GM12875 (cell line): ENCODE measurements around the gene TBC1D9.

Source experiments
- H3K4me3 ChIP-seq: one replicate; pipeline ENCODE4 v1.5.1; 2011; ENCODE audit warnings: low read depth, low read length, control low read depth
- TF ChIP-seq, protein P1 (sequence below): IDR thresholded peaks from 2 replicates; pipeline ENCODE4 v1.5.1; 2011; ENCODE audit warnings: low read depth, mild to moderate bottlenecking, control low read depth, inconsistent platforms, low read length, moderate library complexity, borderline replicate concordance; ENCODE audit not compliant: insufficient read depth

TBC1D9 gene

GRCh38 chr4:140654495-140654814, 101.7 kb downstream of the TBC1D9 start:
- H3K4me3 ChIP-seq: no peak overlapping the region
- TF ChIP-seq, protein P1, sequence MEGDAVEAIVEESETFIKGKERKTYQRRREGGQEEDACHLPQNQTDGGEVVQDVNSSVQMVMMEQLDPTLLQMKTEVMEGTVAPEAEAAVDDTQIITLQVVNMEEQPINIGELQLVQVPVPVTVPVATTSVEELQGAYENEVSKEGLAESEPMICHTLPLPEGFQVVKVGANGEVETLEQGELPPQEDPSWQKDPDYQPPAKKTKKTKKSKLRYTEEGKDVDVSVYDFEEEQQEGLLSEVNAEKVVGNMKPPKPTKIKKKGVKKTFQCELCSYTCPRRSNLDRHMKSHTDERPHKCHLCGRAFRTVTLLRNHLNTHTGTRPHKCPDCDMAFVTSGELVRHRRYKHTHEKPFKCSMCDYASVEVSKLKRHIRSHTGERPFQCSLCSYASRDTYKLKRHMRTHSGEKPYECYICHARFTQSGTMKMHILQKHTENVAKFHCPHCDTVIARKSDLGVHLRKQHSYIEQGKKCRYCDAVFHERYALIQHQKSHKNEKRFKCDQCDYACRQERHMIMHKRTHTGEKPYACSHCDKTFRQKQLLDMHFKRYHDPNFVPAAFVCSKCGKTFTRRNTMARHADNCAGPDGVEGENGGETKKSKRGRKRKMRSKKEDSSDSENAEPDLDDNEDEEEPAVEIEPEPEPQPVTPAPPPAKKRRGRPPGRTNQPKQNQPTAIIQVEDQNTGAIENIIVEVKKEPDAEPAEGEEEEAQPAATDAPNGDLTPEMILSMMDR: no peak

GRCh38 chr4:140653718-140654494, 102.3 kb downstream of the TBC1D9 start:
- TF ChIP-seq, protein P1: no peak
- no peak overlapping the region for H3K4me3 ChIP-seq

GRCh38 chr4:140652601-140653000, 103.6 kb downstream of the TBC1D9 start:
- TF ChIP-seq, protein P1: no peak

GRCh38 chr4:140648716-140649308, 107.4 kb downstream of the TBC1D9 start:
- H3K4me3 ChIP-seq: no peak overlapping the region
- TF ChIP-seq, protein P1: no peak

More at GRCh38 chr4:140652601-140653000, 103.6 kb downstream of the TBC1D9 start:
- no peak overlapping the region for H3K4me3 ChIP-seq

DNA sequence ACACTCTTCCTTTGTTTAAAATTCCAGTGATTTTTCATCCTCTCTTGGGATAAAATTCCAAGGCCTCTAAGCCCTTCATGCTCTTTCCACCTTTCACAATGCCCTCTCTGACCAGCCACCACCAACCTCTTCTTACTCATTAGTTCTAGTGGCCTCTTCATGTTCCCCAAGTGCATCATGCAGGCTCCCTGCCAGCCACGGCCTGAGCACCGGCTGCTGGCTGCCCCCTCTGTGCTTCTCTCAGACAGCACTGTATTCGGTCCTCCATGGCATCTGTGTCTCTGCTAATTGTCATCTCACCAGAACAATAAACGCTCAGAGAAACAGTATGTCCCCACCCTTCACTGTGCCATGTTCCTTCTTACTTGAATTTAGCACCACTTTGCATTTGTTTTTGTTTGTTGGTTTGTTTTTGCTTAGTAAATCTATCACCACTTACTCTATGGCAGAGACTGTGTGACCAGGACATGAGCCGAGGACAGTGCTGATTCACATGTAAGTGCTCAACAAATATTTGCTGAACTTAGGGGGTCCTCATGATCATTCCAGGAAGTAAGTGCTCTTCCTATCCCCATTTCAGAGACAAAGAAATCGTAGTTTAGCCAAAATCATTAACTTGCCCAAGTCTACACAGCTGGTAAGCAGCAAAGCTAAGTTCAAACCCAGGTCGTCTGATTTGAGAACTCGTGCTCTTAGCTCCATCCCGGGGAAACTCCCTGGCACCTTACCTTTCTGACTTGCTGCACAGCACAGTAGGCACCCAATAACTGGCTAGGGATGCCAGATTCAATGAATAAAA, 110.4 kb downstream of the TBC1D9 start:
- no peak overlapping the region for H3K4me3 ChIP-seq
- TF ChIP-seq, protein P1: no peak

DNA sequence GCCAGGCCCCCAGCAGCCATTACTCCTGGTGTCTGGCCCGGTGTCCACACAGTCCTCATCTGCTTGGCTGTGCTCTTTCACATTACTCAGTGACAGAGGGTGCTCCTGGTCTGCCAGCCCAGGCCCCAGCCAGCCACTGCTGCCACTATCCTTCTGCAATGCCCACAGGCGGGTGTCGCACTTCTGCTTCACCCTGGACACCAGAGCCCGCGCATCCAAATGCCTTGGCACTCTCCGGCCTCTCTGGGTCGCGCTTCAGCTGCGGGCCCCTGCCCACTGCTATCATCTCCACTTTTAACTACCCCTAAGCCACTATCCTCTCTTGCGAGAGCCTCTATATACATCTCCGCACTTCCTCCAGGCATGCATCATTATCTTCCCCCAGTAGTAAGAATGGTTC, 111.0 kb downstream of the TBC1D9 start:
- TF ChIP-seq, protein P1: no peak
- H3K4me3 ChIP-seq: no peak overlapping the region
